ENCODE measurements around the gene MELTF. TPM values are rescaled to one million over a fixed set of nuclear protein-coding genes. Genes with fewer than 3 reads are reported as not detected.

Gene MELTF
- total RNA-seq, 2 experiments from 2014 or later = 7.6 to 8.2 TPM

- H3K27ac Mint-ChIP-seq = no peak overlapping the region
- ChIA-PET POLR2A (interaction anchor here (0.8 kb wide), 1 partner anchor 75 kb away, joined by 3 read pairs; no protein-coding TSS in a partner anchor), CTCF (no interaction called here)
- ATAC-seq (no peak), DNase-seq (no peak)
- H3K4me1 Mint-ChIP-seq (ENCODE audit: low read depth) = no peaks in the 10 kb centered on the region
- no peak overlapping the region for H3K4me3 Mint-ChIP-seq
- H3K9me3 Mint-ChIP-seq (ENCODE audit: insufficient read depth) = no peaks in the 10 kb centered on the region
- H3K36me3 Mint-ChIP-seq (ENCODE audit: low read depth) = no peaks in the 10 kb centered on the region
- peaks cover 3% of the 10 kb centered on the region for H3K27me3 Mint-ChIP-seq (ENCODE audit: low read depth)
These were observed 13.6 kb downstream of the MELTF start for GRCh38 chr3:197015790-197016736.

GRCh38 chr3:197014942-197015575, 14.6 kb downstream of the MELTF start:
- Mint-ChIP-seq H3K4me3 (no peak overlapping the region), H3K4me1 (ENCODE audit: low read depth) (no peaks in the 10 kb centered on the region), H3K27ac (no peak overlapping the region), H3K27me3 (ENCODE audit: low read depth) (peaks cover 3% of the 10 kb centered on the region), H3K36me3 (ENCODE audit: low read depth) (no peaks in the 10 kb centered on the region), H3K9me3 (ENCODE audit: insufficient read depth) (no peaks in the 10 kb centered on the region)
- ATAC-seq (no peak), DNase-seq (no peak)
- CTCF ChIA-PET = no interaction called here
- POLR2A ChIA-PET = no interaction called here

- Mint-ChIP-seq H3K36me3 (ENCODE audit: low read depth) (no peaks in the 10 kb centered on the region), H3K4me1 (ENCODE audit: low read depth) (no peaks in the 10 kb centered on the region), H3K4me3 (no peak overlapping the region), H3K9me3 (ENCODE audit: insufficient read depth) (no peaks in the 10 kb centered on the region), H3K27ac (no peak overlapping the region), H3K27me3 (ENCODE audit: low read depth) (no peaks in the 10 kb centered on the region)
- DNase-seq (no peak), ATAC-seq (no peak)
- POLR2A ChIA-PET = no interaction called here
- CTCF ChIA-PET = no interaction called here
These were observed 15.6 kb downstream of the MELTF start for GRCh38 chr3:197014024-197014423.

GRCh38 chr3:197012540-197012883, 17.1 kb downstream of the MELTF start:
- Mint-ChIP-seq H3K4me3 (no peak overlapping the region), H3K27me3 (ENCODE audit: low read depth) (no peaks in the 10 kb centered on the region), H3K9me3 (ENCODE audit: insufficient read depth) (no peaks in the 10 kb centered on the region), H3K4me1 (ENCODE audit: low read depth) (no peaks in the 10 kb centered on the region), H3K36me3 (ENCODE audit: low read depth) (no peaks in the 10 kb centered on the region), H3K27ac (no peak overlapping the region)
- no peak for ATAC-seq
- POLR2A ChIA-PET = no interaction called here
- CTCF ChIA-PET = no interaction called here
- no peak for DNase-seq

- no peaks in the 10 kb centered on the region for H3K27me3 Mint-ChIP-seq (ENCODE audit: low read depth)
- POLR2A ChIA-PET = no interaction called here
These were observed 17.7 kb downstream of the MELTF start for GRCh38 chr3:197011780-197012539.

GRCh38 chr3:197010556-197011351, 18.9 kb downstream of the MELTF start:
- Mint-ChIP-seq H3K36me3 (ENCODE audit: low read depth) (no peaks in the 10 kb centered on the region), H3K27ac (no peak overlapping the region), H3K9me3 (ENCODE audit: insufficient read depth) (no peaks in the 10 kb centered on the region), H3K4me3 (no peak overlapping the region), H3K4me1 (ENCODE audit: low read depth) (no peaks in the 10 kb centered on the region), H3K27me3 (ENCODE audit: low read depth) (no peaks in the 10 kb centered on the region)
- no peak for ATAC-seq
- ChIA-PET CTCF (no interaction called here), POLR2A (no interaction called here)
- no peak for DNase-seq

More at GRCh38 chr3:197011780-197012539, 17.7 kb downstream of the MELTF start:
- H3K4me3 Mint-ChIP-seq = no peak overlapping the region
- CTCF ChIA-PET = no interaction called here
- DNase-seq = no peak
- no peaks in the 10 kb centered on the region for H3K9me3 Mint-ChIP-seq (ENCODE audit: insufficient read depth)
- H3K27ac Mint-ChIP-seq = no peak overlapping the region
- no peak for ATAC-seq
- H3K4me1 Mint-ChIP-seq (ENCODE audit: low read depth) = no peaks in the 10 kb centered on the region
- H3K36me3 Mint-ChIP-seq (ENCODE audit: low read depth) = no peaks in the 10 kb centered on the region

GRCh38 chr3:197009532-197010019, 20.0 kb downstream of the MELTF start:
- ChIA-PET CTCF (no interaction called here), POLR2A (no interaction called here)
- Mint-ChIP-seq H3K9me3 (ENCODE audit: insufficient read depth) (no peaks in the 10 kb centered on the region), H3K27me3 (ENCODE audit: low read depth) (peaks cover 2% of the 10 kb centered on the region), H3K36me3 (ENCODE audit: low read depth) (no peaks in the 10 kb centered on the region), H3K4me3 (no peak overlapping the region), H3K27ac (no peak overlapping the region), H3K4me1 (ENCODE audit: low read depth) (peaks cover under 1% of the 10 kb centered on the region)
- ATAC-seq = no peak
- no peak for DNase-seq

GRCh38 chr3:197008436-197009209, 21.0 kb downstream of the MELTF start:
- no peaks in the 10 kb centered on the region for H3K9me3 Mint-ChIP-seq (ENCODE audit: insufficient read depth)
- ChIA-PET CTCF (no interaction called here), POLR2A (no interaction called here)
- H3K4me1 Mint-ChIP-seq (ENCODE audit: low read depth) = peaks cover 9% of the 10 kb centered on the region
- H3K27me3 Mint-ChIP-seq (ENCODE audit: low read depth) = peaks cover 2% of the 10 kb centered on the region
- no peak overlapping the region for H3K27ac Mint-ChIP-seq
- no peak overlapping the region for H3K4me3 Mint-ChIP-seq
- no peaks in the 10 kb centered on the region for H3K36me3 Mint-ChIP-seq (ENCODE audit: low read depth)
- ATAC-seq = no peak
- no peak for DNase-seq

- ATAC-seq (no peak), DNase-seq (no peak)
- POLR2A ChIA-PET = no interaction called here
- peaks cover 9% of the 10 kb centered on the region for H3K4me1 Mint-ChIP-seq (ENCODE audit: low read depth)
- no peaks in the 10 kb centered on the region for H3K9me3 Mint-ChIP-seq (ENCODE audit: insufficient read depth)
- H3K4me3 Mint-ChIP-seq = no peak overlapping the region
- CTCF ChIA-PET = no interaction called here
- H3K36me3 Mint-ChIP-seq (ENCODE audit: low read depth) = no peaks in the 10 kb centered on the region
- peaks cover 2% of the 10 kb centered on the region for H3K27me3 Mint-ChIP-seq (ENCODE audit: low read depth)
- no peak overlapping the region for H3K27ac Mint-ChIP-seq
These were observed 21.7 kb downstream of the MELTF start for GRCh38 chr3:197007953-197008352.

GRCh38 chr3:197007296-197007940, 22.2 kb downstream of the MELTF start:
- no peaks in the 10 kb centered on the region for H3K9me3 Mint-ChIP-seq (ENCODE audit: insufficient read depth)
- no peak overlapping the region for H3K27ac Mint-ChIP-seq
- no peak overlapping the region for H3K4me3 Mint-ChIP-seq
- CTCF ChIA-PET = interaction anchor here (0.5 to 1.1 kb wide), 2 partner anchors 180 to 490 kb away, joined by 3 read pairs; no protein-coding TSS in a partner anchor
- H3K27me3 Mint-ChIP-seq (ENCODE audit: low read depth) = peaks cover 2% of the 10 kb centered on the region
- no peak for DNase-seq
- POLR2A ChIA-PET = no interaction called here
- no peaks in the 10 kb centered on the region for H3K36me3 Mint-ChIP-seq (ENCODE audit: low read depth)
- ATAC-seq = no peak
- peaks cover 9% of the 10 kb centered on the region for H3K4me1 Mint-ChIP-seq (ENCODE audit: low read depth)

Data from activated CD8-positive, alpha-beta T cell treated with anti-CD3 and anti-CD28 coated beads, Interleukin-2, amount 10 ng/mL, durations not matched to agents 7 days and 5 days (primary cell).